Measurements from ENCODE around the gene BCL2L2. TPM values are rescaled to one million over a fixed set of nuclear protein-coding genes. Genes with fewer than 3 reads are reported as not detected.

BCL2L2 gene
- total and polyA plus RNA-seq, 2 of the 8 experiments (the other 6 are each of a cell fraction or from before 2014, with no cell fraction given): 9.3 to 13.8 TPM

DNA sequence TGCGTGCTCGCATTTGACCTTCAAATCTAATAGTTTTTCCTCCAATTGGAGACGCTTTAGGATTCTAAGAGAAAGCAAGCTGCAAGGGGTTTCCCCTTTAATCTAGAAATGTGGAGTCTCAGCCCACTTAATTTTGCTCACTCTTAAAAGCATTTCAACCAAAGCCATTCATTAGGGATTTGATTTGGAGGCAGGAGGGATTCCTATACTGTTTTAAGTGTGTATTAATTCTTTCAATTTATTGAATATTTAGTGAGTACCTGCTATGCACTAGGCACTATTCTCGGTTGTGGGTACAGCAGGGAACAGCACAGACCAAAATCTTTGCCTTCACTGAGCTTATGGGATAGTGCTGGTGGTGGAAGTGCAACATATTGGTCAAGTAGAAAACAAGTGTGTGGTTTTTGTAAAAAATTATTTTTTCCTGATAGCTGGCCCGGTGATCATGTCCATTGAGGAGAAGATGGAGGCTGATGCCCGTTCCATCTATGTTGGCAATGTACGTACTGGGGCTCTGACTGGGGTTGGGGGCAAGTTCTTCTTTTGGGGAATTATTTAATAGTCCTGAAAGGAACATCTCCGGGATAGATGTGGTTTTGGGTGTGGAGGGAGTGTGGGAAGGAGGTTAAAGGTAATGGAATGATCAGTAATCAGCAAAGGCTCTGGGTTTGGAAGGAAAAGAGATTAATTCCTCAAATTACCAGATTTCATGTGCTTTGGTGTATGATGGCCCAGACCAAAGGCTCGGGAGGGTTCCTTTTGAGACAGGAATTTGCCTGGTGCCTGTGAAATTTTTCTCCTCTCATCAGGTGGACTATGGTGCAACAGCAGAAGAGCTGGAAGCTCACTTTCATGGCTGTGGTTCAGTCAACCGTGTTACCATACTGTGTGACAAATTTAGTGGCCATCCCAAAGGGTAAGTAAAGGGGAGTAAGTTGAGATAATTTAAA, 16.2 kb downstream of the BCL2L2 start (continued):
- TF ChIP-seq RNF2 (IDR thresholded peaks at IDR 0.05; ENCODE audit: borderline replicate concordance, low read depth, low read length, missing control alignments, poor library complexity, severe bottlenecking): no peak
- TF ChIP-seq E2F6 (IDR thresholded peaks at IDR 0.05): no peak
- TF ChIP-seq KDM1A (IDR thresholded peaks at IDR 0.05; ENCODE audit: borderline replicate concordance, low read length): no peak
- TF ChIP-seq CEBPB (IDR thresholded peaks at IDR 0.05; ENCODE audit: low read depth, low read length): no peak

All from H1 (cell line).